ENCODE measurements around the gene SCN3B.
"Not testable (repeated sequence)": the region's sequence is repeated elsewhere in the genome, so short reads cannot be mapped to it uniquely, and the experiment has no call there.

Gene SCN3B

GRCh38 chr11:123665306-123665705, 10.9 kb upstream of the SCN3B start:
- H2BK5ac ChIP-seq (ENCODE audit: low read depth, low read length, poor library complexity): no peak overlapping the region
- no peak overlapping the region for H2BK120ac ChIP-seq (ENCODE audit: insufficient read depth, low read length, poor library complexity)
- H2BK12ac ChIP-seq (ENCODE audit: low read length): no peak overlapping the region
- no peak for DNase-seq
- H3K4me2 ChIP-seq (ENCODE audit: low read length): no peak overlapping the region
- no peaks in the 10 kb centered on the region for H3K79me1 ChIP-seq (ENCODE audit: low read length)
- no peaks in the 10 kb centered on the region for H3K36me3 ChIP-seq (ENCODE audit: control insufficient read depth in 1 of 2, insufficient read depth in 2 of 2, low read length in 2 of 2)
- no peak overlapping the region for H2AK5ac ChIP-seq (ENCODE audit: low read length)
- H3K27ac ChIP-seq (ENCODE audit: low read depth, low read length): no peak overlapping the region
- H3K4me3 ChIP-seq (ENCODE audit: low read depth, low read length): no peak overlapping the region
- H4K12ac ChIP-seq (ENCODE audit: low read depth, low read length): no peak overlapping the region
- H2AFZ ChIP-seq (ENCODE audit: insufficient read depth, low read length, poor library complexity): no peak overlapping the region
- no peak overlapping the region for H3K23ac ChIP-seq (ENCODE audit: low read length)
- no peaks in the 10 kb centered on the region for H3K79me2 ChIP-seq (ENCODE audit: control insufficient read depth, insufficient read depth, low read length, poor library complexity)
- no peak overlapping the region for H3K18ac ChIP-seq (ENCODE audit: low read length)
- H3K9me3 ChIP-seq (ENCODE audit: insufficient read depth, low read depth, low read length): no peaks in the 10 kb centered on the region
- H4K8ac ChIP-seq (ENCODE audit: low read depth, low read length): no peak overlapping the region
- H3K4me1 ChIP-seq (ENCODE audit: control insufficient read depth in 1 of 2, insufficient read depth in 2 of 2, low read length in 2 of 2): no peaks in the 10 kb centered on the region
- H3K4ac ChIP-seq (ENCODE audit: low read depth, low read length): no peak overlapping the region
- H3K9ac ChIP-seq (ENCODE audit: low read length): no peak overlapping the region
- WGBS (ENCODE audit: extremely low coverage, insufficient coverage, insufficient read length): no CpG with 5 or more reads among the region's 1 CpG
- no peak overlapping the region for H4K91ac ChIP-seq (ENCODE audit: low read depth, low read length)
- no peak overlapping the region for H3K14ac ChIP-seq (ENCODE audit: low read length)
- H3K27me3 ChIP-seq (ENCODE audit: insufficient read depth, low read length): no peaks in the 10 kb centered on the region

- not testable (repeated sequence) for H4K91ac ChIP-seq (ENCODE audit: low read depth, low read length); H3K14ac ChIP-seq (ENCODE audit: low read length); H3K27ac ChIP-seq (ENCODE audit: low read depth, low read length); H4K12ac ChIP-seq (ENCODE audit: low read depth, low read length); DNase-seq; H3K79me2 ChIP-seq (ENCODE audit: control insufficient read depth, insufficient read depth, low read length, poor library complexity); H3K79me1 ChIP-seq (ENCODE audit: low read length); H3K9ac ChIP-seq (ENCODE audit: low read length); H2BK5ac ChIP-seq (ENCODE audit: low read depth, low read length, poor library complexity); H3K36me3 ChIP-seq (ENCODE audit: control insufficient read depth in 1 of 2, insufficient read depth in 2 of 2, low read length in 2 of 2); H3K23ac ChIP-seq (ENCODE audit: low read length); H3K18ac ChIP-seq (ENCODE audit: low read length); H3K4me2 ChIP-seq (ENCODE audit: low read length); H2BK12ac ChIP-seq (ENCODE audit: low read length); H3K4ac ChIP-seq (ENCODE audit: low read depth, low read length); H4K8ac ChIP-seq (ENCODE audit: low read depth, low read length); H3K9me3 ChIP-seq (ENCODE audit: insufficient read depth, low read depth, low read length); H2BK120ac ChIP-seq (ENCODE audit: insufficient read depth, low read length, poor library complexity); H3K27me3 ChIP-seq (ENCODE audit: insufficient read depth, low read length); H2AFZ ChIP-seq (ENCODE audit: insufficient read depth, low read length, poor library complexity); H3K4me1 ChIP-seq (ENCODE audit: control insufficient read depth in 1 of 2, insufficient read depth in 2 of 2, low read length in 2 of 2); H2AK5ac ChIP-seq (ENCODE audit: low read length); H3K4me3 ChIP-seq (ENCODE audit: low read depth, low read length)
- WGBS (ENCODE audit: extremely low coverage, insufficient coverage, insufficient read length): no CpG with 5 or more reads among the region's 3 CpGs
Observed at GRCh38 chr11:123659965-123660364, 5.5 kb upstream of the SCN3B start.

- H3K36me3 ChIP-seq (ENCODE audit: control insufficient read depth in 1 of 2, insufficient read depth in 2 of 2, low read length in 2 of 2): no peaks in the 10 kb centered on the region
- H3K27ac ChIP-seq (ENCODE audit: low read depth, low read length): no peak overlapping the region
- H3K79me2 ChIP-seq (ENCODE audit: control insufficient read depth, insufficient read depth, low read length, poor library complexity): no peaks in the 10 kb centered on the region
- H2BK5ac ChIP-seq (ENCODE audit: low read depth, low read length, poor library complexity): no peak overlapping the region
- no peaks in the 10 kb centered on the region for H3K9me3 ChIP-seq (ENCODE audit: insufficient read depth, low read depth, low read length)
- no peak overlapping the region for H3K23ac ChIP-seq (ENCODE audit: low read length)
- H3K9ac ChIP-seq (ENCODE audit: low read length): no peak overlapping the region
- H2AFZ ChIP-seq (ENCODE audit: insufficient read depth, low read length, poor library complexity): no peak overlapping the region
- no peak overlapping the region for H4K91ac ChIP-seq (ENCODE audit: low read depth, low read length)
- no peak overlapping the region for H2BK120ac ChIP-seq (ENCODE audit: insufficient read depth, low read length, poor library complexity)
- H3K14ac ChIP-seq (ENCODE audit: low read length): no peak overlapping the region
- no peak overlapping the region for H3K4me2 ChIP-seq (ENCODE audit: low read length)
- H3K4ac ChIP-seq (ENCODE audit: low read depth, low read length): no peak overlapping the region
- no peak overlapping the region for H4K12ac ChIP-seq (ENCODE audit: low read depth, low read length)
- H3K18ac ChIP-seq (ENCODE audit: low read length): no peak overlapping the region
- DNase-seq: no peak
- H3K27me3 ChIP-seq (ENCODE audit: insufficient read depth, low read length): no peaks in the 10 kb centered on the region
- no CpG with 5 or more reads among the region's 2 CpGs for WGBS (ENCODE audit: extremely low coverage, insufficient coverage, insufficient read length)
- H4K8ac ChIP-seq (ENCODE audit: low read depth, low read length): no peak overlapping the region
- H3K4me1 ChIP-seq (ENCODE audit: control insufficient read depth in 1 of 2, insufficient read depth in 2 of 2, low read length in 2 of 2): peaks cover 0 to 4% of the 10 kb centered on the region in 2 experiments
- H3K4me3 ChIP-seq (ENCODE audit: low read depth, low read length): no peak overlapping the region
- H2AK5ac ChIP-seq (ENCODE audit: low read length): no peak overlapping the region
- no peaks in the 10 kb centered on the region for H3K79me1 ChIP-seq (ENCODE audit: low read length)
- no peak overlapping the region for H2BK12ac ChIP-seq (ENCODE audit: low read length)
Observed at GRCh38 chr11:123659311-123659710, 4.9 kb upstream of the SCN3B start.

- no CpG with 5 or more reads among the region's 64 CpGs for WGBS (ENCODE audit: extremely low coverage, insufficient coverage, insufficient read length)
- DNase-seq: peak; percentile 43 to 53
- no peak overlapping the region for H3K23ac ChIP-seq (ENCODE audit: low read length)
Observed at GRCh38 chr11:123653827-123654565, 428 bp downstream of the SCN3B start.

More at GRCh38 chr11:123653827-123654565, 428 bp downstream of the SCN3B start:
- H3K79me1 ChIP-seq (ENCODE audit: low read length): peaks cover 2% of the 10 kb centered on the region
- H2BK12ac ChIP-seq (ENCODE audit: low read length): no peak overlapping the region
- H4K12ac ChIP-seq (ENCODE audit: low read depth, low read length): no peak overlapping the region
- peak overlapping the region; percentile 18 for H4K8ac ChIP-seq (ENCODE audit: low read depth, low read length)
- H2AK5ac ChIP-seq (ENCODE audit: low read length): no peak overlapping the region
- H3K27me3 ChIP-seq (ENCODE audit: insufficient read depth, low read length): peaks cover 4% of the 10 kb centered on the region
- H3K36me3 ChIP-seq (ENCODE audit: control insufficient read depth in 1 of 2, insufficient read depth in 2 of 2, low read length in 2 of 2): no peaks in the 10 kb centered on the region
- H2BK120ac ChIP-seq (ENCODE audit: insufficient read depth, low read length, poor library complexity): no peak overlapping the region
- no peak overlapping the region for H3K18ac ChIP-seq (ENCODE audit: low read length)
- H3K9ac ChIP-seq (ENCODE audit: low read length): peak overlapping the region; percentile 6
- H3K27ac ChIP-seq (ENCODE audit: low read depth, low read length): no peak overlapping the region
- H3K4me2 ChIP-seq (ENCODE audit: low read length): peak overlapping the region; percentile 93
- H3K4ac ChIP-seq (ENCODE audit: low read depth, low read length): no peak overlapping the region
- H3K14ac ChIP-seq (ENCODE audit: low read length): no peak overlapping the region
- peak overlapping the region; percentile 94 for H2AFZ ChIP-seq (ENCODE audit: insufficient read depth, low read length, poor library complexity)
- no peak overlapping the region for H4K91ac ChIP-seq (ENCODE audit: low read depth, low read length)
- H2BK5ac ChIP-seq (ENCODE audit: low read depth, low read length, poor library complexity): no peak overlapping the region
- H3K4me3 ChIP-seq (ENCODE audit: low read depth, low read length): peak overlapping the region; percentile 75
- H3K4me1 ChIP-seq (ENCODE audit: control insufficient read depth in 1 of 2, insufficient read depth in 2 of 2, low read length in 2 of 2): peaks cover 4 to 10% of the 10 kb centered on the region in 2 experiments
- no peaks in the 10 kb centered on the region for H3K9me3 ChIP-seq (ENCODE audit: insufficient read depth, low read depth, low read length)
- H3K79me2 ChIP-seq (ENCODE audit: control insufficient read depth, insufficient read depth, low read length, poor library complexity): no peaks in the 10 kb centered on the region

Data from trophoblast cell (in vitro differentiated cells and primary cell).